ENCODE data around the gene TGFBR1.

DNA sequence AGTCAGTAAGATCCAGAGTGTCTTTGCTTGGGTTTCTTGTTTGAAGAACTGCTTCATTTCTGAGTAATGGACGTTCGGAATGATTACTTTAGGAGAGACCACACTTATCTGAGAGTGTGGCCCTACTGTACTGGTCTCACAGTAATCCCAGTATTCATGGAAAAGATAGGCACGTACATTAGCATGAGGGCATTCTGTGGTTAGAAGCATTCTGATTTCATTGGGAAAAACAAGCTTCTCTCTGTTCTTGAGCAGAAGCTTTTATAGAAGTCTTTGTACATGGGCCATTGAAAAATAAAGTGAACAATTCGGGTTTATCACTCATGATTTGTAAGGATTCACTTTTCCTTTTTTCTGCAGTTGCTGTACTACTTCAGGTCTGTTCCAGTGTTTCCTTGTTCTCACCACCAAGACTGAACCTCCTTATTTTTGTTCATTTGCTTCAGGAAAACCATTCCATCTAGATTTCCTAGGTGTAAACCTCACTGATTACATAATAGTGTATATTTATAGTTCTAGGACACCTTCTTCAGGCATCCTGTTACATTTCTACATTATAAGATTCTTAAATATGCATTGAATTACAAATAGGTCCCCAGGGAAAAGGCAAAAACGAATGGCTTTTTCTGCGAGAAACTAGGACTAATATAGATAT is 10.1 kb downstream of the TGFBR1 start:
- TF ChIP-seq CTCF (IDR thresholded peaks at IDR 0.05), result no peak
- no peak for TF ChIP-seq ZFX (IDR thresholded peaks at IDR 0.05; ENCODE audit: borderline replicate concordance)
